Brain microvascular endothelial cell (primary cell): ENCODE measurements around the gene R3HDM4.

ENCODE experiments used
- DNase-seq: peaks from one replicate; pipeline ENCODE4 v3.0.0-alpha.2; 2020
- H3K27ac ChIP-seq: fragments of 250-450 bp; sonication (Bioruptor Pico); 2 replicates; pipeline ENCODE4 v1.5.1; 2020; ENCODE audit warnings: mild to moderate bottlenecking, moderate library complexity
- H3K27me3 ChIP-seq: fragments of 250-450 bp; sonication (Bioruptor Pico); replicated peaks from 2 replicates; pipeline ENCODE4 v1.5.1; 2020; ENCODE audit warnings: mild to moderate bottlenecking
- H3K36me3 ChIP-seq: fragments of 250-450 bp; sonication (Bioruptor Pico); replicated peaks from 2 replicates; pipeline ENCODE4 v1.5.1; 2020; ENCODE audit warnings: mild to moderate bottlenecking
- H3K4me3 ChIP-seq: 2 replicates; pipeline ENCODE4 v1.5.1; 2011; ENCODE audit warnings: low read depth, mild to moderate bottlenecking, control low read depth, low read length, moderate library complexity
- in situ Hi-C: cut with HindIII; loops from 2 replicates; pipeline ENCODE4 v1.10.0; 2017; ENCODE audit warnings: low sequenced_read_pairs, low pct_ligation_motif_present
- TF ChIP-seq, protein P1 (sequence below): IDR thresholded peaks from 2 replicates; pipeline ENCODE4 v1.5.1; 2011; ENCODE audit warnings: low read depth, mild to moderate bottlenecking, moderate library complexity, low read length, control low read depth, inconsistent platforms; ENCODE audit errors: missing control alignments

Gene R3HDM4

DNA sequence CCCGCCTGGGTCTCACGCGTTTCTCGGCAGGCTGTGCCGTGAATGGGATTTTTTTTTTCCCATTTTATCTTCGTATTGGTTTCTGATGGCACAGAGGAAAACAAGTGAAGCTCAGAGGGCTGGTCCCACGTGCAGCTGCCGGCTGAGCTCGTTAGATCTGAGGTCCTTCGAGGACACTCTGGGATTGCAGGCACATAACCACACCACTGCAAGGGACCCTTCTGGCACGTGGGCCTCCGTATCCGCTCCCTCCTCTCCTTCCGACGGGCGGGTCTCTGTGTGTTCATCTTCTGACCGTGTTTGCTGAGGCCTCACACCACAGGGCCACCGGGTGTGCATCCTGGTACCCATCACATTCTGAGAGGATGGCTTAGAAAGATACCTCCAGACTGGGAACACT is 36.9 kb downstream of the R3HDM4 start:
- in situ Hi-C loops = no loop called here
- no peaks in the 10 kb centered on the region for H3K27me3 ChIP-seq
- no peak overlapping the region for H3K4me3 ChIP-seq
- no peak for DNase-seq
- H3K27ac ChIP-seq = no peak overlapping the region
- TF ChIP-seq, protein P1, sequence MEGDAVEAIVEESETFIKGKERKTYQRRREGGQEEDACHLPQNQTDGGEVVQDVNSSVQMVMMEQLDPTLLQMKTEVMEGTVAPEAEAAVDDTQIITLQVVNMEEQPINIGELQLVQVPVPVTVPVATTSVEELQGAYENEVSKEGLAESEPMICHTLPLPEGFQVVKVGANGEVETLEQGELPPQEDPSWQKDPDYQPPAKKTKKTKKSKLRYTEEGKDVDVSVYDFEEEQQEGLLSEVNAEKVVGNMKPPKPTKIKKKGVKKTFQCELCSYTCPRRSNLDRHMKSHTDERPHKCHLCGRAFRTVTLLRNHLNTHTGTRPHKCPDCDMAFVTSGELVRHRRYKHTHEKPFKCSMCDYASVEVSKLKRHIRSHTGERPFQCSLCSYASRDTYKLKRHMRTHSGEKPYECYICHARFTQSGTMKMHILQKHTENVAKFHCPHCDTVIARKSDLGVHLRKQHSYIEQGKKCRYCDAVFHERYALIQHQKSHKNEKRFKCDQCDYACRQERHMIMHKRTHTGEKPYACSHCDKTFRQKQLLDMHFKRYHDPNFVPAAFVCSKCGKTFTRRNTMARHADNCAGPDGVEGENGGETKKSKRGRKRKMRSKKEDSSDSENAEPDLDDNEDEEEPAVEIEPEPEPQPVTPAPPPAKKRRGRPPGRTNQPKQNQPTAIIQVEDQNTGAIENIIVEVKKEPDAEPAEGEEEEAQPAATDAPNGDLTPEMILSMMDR = no peak
- H3K36me3 ChIP-seq = peaks cover 45% of the 10 kb centered on the region

DNA sequence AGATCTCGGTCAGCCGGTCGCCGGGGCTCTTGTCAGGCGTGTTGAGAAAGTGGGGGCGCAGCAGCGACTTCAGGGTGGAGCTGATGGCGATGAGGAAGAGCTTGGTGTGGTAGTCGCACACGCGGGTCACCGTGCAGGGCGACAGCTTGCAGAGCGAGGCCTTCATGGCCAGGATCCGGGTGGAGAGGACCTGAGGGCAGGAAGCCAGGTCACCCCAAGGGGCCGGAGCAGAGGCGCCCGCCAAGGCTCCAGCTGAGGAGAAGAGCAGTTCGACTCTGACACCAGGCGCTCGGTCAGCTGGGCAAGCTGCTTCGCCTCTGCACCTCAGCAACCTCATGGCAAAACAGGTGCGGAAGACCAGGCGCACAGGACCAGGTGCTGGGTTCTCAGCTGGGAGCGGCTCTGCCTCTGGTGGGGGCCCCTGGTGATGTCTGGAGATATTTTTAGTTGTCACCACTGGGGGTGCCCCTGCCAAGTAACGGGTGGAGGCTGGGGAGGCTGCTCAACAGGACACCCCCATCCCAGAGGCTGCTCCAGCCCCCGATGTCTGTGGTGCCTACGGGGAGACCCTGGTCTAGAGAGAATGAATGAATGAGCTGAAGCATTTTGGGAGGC is 37.6 kb downstream of the R3HDM4 start:
- Histone ChIP-seq H3K27ac (no peak overlapping the region), H3K36me3 (peaks cover 45% of the 10 kb centered on the region), H3K27me3 (no peaks in the 10 kb centered on the region), H3K4me3 (no peak overlapping the region)
- in situ Hi-C loops = no loop called here
- TF ChIP-seq, protein P1 = peak; percentile 3
- no peak for DNase-seq

DNA sequence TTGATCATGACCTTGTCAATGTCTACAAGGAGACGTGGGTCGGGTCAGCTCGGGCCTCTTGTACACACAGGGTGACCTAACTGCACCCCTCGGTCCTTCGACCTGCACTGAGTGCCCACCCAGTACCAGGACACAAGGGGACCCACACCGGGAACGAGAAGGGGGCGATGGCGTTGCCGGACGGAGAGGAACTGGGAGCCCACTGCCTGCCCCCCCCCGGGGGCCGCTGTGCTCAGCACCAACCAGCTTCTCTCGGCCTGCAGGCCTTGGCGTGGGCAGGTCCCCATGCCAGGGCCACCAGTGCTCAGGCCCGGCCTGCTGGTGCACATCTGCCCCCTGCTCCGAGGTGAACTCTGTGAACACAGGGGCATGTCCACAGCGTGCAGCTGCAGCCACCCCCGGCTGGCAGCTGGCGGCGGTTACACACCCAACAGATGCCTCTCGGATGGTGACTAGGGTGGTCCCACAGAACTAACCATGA is 39.4 kb downstream of the R3HDM4 start:
- in situ Hi-C loops = no loop called here
- peaks cover 49% of the 10 kb centered on the region for H3K36me3 ChIP-seq

DNA sequence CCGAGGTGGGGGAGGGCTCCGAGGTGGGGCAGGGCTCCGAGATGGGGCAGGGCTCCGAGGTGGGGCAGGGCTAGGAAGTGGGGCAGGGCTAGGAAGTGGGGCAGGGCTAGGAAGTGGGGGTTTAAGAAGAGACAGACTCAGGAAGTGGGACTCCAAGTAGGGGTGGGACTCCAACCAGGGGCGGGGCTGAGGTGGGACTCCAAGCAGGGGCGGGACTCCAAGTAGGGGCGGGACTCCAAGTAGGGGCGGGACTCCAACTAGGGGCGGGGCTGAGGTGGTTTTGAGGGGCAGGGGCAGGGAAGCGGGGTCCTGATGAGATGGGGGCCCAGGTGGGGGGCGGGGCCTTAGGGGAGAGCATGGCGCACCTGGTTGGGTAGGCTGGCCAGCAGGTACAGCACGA is 39.9 kb downstream of the R3HDM4 start:
- DNase-seq = no peak
- Histone ChIP-seq H3K4me3 (no peak overlapping the region), H3K27me3 (no peaks in the 10 kb centered on the region), H3K36me3 (peaks cover 54% of the 10 kb centered on the region), H3K27ac (no peak overlapping the region)
- TF ChIP-seq, protein P1 = no peak
- in situ Hi-C loops = no loop called here

More for the DNA sequence above, 39.4 kb downstream of the R3HDM4 start:
- no peak for DNase-seq
- H3K4me3 ChIP-seq = no peak overlapping the region
- no peaks in the 10 kb centered on the region for H3K27me3 ChIP-seq
- H3K27ac ChIP-seq = no peak overlapping the region
- TF ChIP-seq, protein P1 = no peak

DNA sequence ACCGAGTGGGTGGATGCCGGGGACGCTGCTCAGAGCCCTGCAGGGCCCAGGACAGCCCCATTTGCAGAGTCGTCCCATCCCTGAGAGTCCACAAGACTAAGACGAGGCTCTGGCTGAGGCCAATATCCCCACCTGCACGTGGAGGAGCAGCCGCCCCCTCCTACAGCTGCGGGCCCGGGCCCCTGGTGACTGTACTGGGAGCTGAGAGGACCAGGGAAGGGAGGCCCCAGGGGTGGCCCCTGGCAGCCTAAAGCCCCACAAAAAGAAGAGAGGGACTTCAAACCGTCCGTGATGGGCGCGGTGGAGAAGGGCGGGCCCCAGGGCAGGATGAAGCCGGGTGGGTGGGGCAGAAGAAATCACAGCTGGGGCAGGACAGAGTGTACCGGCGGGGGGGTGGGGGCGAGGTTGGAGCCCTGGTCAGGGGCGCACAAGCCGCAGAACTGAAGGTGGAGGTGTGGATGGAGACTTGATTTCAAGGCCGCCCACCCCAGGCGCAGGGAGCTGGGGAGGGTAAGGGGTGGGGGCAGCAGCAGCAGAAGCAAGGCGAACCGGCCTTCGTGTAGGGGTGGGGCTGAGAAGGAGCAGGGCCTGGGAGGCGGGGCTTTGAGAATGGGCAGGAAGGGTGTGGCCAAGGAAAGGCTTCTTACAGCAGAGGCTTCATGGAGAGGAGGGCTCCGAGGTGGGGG is 40.6 kb downstream of the R3HDM4 start:
- in situ Hi-C loops = no loop called here
- TF ChIP-seq, protein P1 = no peak
- H3K4me3 ChIP-seq = no peak overlapping the region
- DNase-seq = no peak
- no peaks in the 10 kb centered on the region for H3K27me3 ChIP-seq
- H3K36me3 ChIP-seq = peaks cover 60% of the 10 kb centered on the region
- H3K27ac ChIP-seq = no peak overlapping the region
